Right atrium auricular region (tissue), 2 donors: Measurements from ENCODE around the gene PSMG4. TPM values are rescaled to one million over a fixed set of nuclear protein-coding genes. Genes with fewer than 3 reads are reported as not detected.
"Not testable (repeated sequence)": the region's sequence is repeated elsewhere in the genome, so short reads cannot be mapped to it uniquely, and the experiment has no call there.

ENCODE experiments used
- DNase-seq: peaks from one replicate; pipeline ENCODE4 v3.0.0-alpha.2; 2019; ENCODE audit warnings: low spot score
- H3K27ac ChIP-seq, 2 donors: fragments of 200-600 bp; sonication (generic); 1 replicate in 1 of 2; 2 replicates in 1 of 2; pipeline ENCODE4 v1.5.1; 2016 to 2019
- H3K27me3 ChIP-seq, 2 donors: fragments of 200-600 bp; sonication (generic); one replicate each; pipeline versions ENCODE4 v1.5.1 to v1.6.0; 2017 to 2019
- H3K36me3 ChIP-seq: fragments of 200-600 bp; sonication (generic); one replicate; pipeline ENCODE4 v1.5.1; 2016
- H3K4me1 ChIP-seq, 2 donors: fragments of 200-600 bp; sonication (generic); one replicate each; pipeline versions ENCODE4 v1.5.1 to v1.6.0; 2017 to 2019
- H3K4me3 ChIP-seq, 2 donors: fragments of 200-600 bp; sonication (generic); 1 replicate in 1 of 2; 2 replicates in 1 of 2; pipeline ENCODE4 v1.5.1; 2017 to 2019; ENCODE audit warnings: mild to moderate bottlenecking in 1 of 2, moderate library complexity in 1 of 2
- H3K9me3 ChIP-seq, 2 donors: fragments of 200-600 bp; sonication (generic); one replicate each; pipeline ENCODE4 v1.5.1; 2019
- CTCF ChIP-seq, 2 donors: fragments of 200-600 bp; sonication (generic); IDR thresholded peaks; one replicate each; pipeline ENCODE4 v1.5.1; 2019; ENCODE audit warnings: antibody characterized with exemption in 2 of 2
- total RNA-seq, 2 donors: library from RNA; depleted of rRNA; stranded (reverse); fragments of >200 nt; gene quantifications; one replicate each; pipeline ENCODE4 v1.1.0, GENCODE V29; 2016

PSMG4 gene
- total RNA-seq, 2 donors from 2014 or later, result 4.4 to 10.4 TPM

DNA sequence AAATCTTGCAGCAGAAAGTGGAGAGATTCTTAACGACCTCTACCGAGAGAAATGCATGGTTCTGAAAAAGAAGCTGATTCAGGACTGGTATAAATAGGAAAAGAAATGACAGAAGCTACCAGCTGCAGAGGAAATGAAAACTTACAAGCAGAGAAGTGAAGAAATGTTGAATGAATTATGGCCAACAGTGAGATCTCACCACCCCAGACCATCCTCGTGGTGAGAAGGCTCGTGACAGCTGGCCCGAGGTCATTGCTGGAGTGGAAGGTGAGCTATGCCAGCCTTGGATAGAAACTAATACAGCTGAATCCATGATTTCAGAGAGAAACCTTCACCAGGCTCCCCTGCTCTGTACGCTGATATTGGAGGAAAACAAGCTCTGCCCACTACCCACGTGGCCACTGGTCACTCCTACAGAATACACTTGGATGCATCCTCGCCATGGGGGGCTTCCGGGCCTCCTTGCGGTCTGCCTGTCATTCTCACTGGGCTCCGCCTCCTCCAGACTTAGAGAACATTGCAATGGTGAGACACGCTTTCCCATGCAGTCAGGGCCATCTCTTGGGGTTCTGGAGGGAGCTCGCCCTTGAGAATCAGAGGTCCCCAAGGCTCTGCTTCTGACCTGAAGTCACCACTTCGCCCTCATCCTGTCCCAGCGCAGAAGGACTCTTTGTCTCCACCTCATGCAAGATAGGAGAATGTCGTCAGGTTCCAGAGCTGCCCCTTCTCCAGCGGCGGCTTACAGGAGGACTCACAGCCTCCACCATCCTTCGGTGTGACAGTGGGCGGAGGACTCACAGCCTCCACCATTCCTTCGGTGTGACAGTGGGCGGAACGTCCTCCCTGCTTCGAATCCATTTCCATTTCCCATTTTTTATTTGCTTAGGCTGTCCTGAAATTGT lies 20.7 kb upstream of the PSMG4 start:
- DNase-seq, result no peak
- H3K9me3 ChIP-seq, result no peaks in the 10 kb centered on the region
- H3K27ac ChIP-seq, result no peak overlapping the region
- no peak overlapping the region for H3K4me3 ChIP-seq
- TF ChIP-seq CTCF (IDR thresholded peaks at IDR 0.05), result no peak
- H3K36me3 ChIP-seq, result no peaks in the 10 kb centered on the region
- H3K4me1 ChIP-seq, result no peaks in the 10 kb centered on the region
- no peaks in the 10 kb centered on the region for H3K27me3 ChIP-seq

- no peak for TF ChIP-seq CTCF (IDR thresholded peaks at IDR 0.05)
- no peaks in the 10 kb centered on the region for H3K36me3 ChIP-seq
- H3K27ac ChIP-seq, result no peak overlapping the region
- DNase-seq, result no peak
- H3K27me3 ChIP-seq, result no peaks in the 10 kb centered on the region
- H3K4me3 ChIP-seq, result no peak overlapping the region
- H3K9me3 ChIP-seq, result no peaks in the 10 kb centered on the region
- no peaks in the 10 kb centered on the region for H3K4me1 ChIP-seq
Observed at GRCh38 chr6:3239110-3239830, 19.5 kb upstream of the PSMG4 start.

- no peaks in the 10 kb centered on the region for H3K27me3 ChIP-seq
- H3K4me1 ChIP-seq, result no peaks in the 10 kb centered on the region
- H3K4me3 ChIP-seq, result no peak overlapping the region
- TF ChIP-seq CTCF (IDR thresholded peaks at IDR 0.05), result no peak
- H3K9me3 ChIP-seq, result no peaks in the 10 kb centered on the region
- no peaks in the 10 kb centered on the region for H3K36me3 ChIP-seq
- no peak for DNase-seq
- no peak overlapping the region for H3K27ac ChIP-seq
Observed at GRCh38 chr6:3240595-3240994, 18.2 kb upstream of the PSMG4 start.

- H3K27ac ChIP-seq, H3K27me3 ChIP-seq, DNase-seq, H3K36me3 ChIP-seq, H3K4me1 ChIP-seq, H3K9me3 ChIP-seq, H3K4me3 ChIP-seq: not testable (repeated sequence)
Observed at GRCh38 chr6:3241745-3242144, 17.0 kb upstream of the PSMG4 start.

DNA sequence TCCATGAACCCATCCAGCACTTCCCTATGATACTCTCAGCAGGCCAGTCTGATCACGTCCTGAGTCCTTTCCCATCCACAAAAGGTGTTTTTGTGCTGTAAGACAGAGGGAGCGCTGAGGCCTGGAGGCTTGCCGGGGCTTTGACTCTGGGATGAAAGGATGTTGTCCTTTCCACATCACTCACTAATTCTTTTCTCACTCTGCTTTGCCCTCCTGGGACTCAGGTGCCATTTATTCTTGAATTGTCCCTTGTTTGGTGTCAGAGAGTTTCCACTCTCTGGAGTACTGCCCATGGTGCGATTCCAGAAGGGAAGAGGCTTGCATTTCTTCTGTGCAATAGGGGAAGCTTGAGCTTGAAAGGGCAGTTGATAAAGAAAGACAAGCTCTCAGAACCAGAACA lies 16.0 kb upstream of the PSMG4 start:
- no peak for TF ChIP-seq CTCF (IDR thresholded peaks at IDR 0.05)
- no peaks in the 10 kb centered on the region for H3K27me3 ChIP-seq
- no peaks in the 10 kb centered on the region for H3K4me1 ChIP-seq
- H3K4me3 ChIP-seq, result no peak overlapping the region
- no peak for DNase-seq
- H3K27ac ChIP-seq, result no peak overlapping the region
- H3K36me3 ChIP-seq, result no peaks in the 10 kb centered on the region
- H3K9me3 ChIP-seq, result no peaks in the 10 kb centered on the region

DNA sequence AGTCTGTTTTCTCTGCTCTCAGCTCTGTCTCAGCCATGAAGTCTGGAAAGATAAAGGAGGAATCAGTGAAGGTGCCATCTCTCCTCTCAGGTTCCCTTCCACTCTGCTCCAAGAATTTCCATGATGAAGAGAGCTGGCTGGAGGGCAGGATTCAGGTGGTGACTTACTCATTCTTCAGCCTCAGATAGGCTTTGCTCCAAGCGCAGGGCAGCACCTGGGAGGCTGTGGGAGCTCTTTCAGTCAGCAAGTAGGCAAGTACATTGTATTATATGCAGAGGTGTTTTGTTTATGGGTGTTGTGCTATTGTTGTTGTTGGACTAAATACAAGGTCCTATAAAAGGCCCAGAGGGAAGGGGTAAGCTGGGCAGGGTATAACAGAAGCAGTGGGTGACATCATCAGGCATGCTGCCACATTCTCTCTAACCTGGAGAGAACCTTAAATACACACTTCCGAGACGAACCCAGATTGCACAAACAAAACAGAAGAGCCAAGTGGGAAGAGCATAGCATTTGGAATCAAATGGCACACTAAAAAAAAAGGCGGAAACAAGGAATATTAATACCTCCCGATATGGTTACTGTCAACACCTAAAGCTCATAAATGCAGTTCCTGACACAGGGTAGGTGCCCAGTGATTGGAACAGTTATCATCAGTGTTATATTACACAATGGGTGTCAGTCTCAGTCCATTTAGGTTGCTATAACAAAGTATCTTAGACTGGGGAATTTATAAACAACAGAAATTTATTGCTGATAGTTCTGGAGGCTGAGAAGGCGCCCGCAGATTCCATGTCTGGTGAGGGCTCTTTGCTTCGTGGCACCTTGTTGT lies 14.5 kb upstream of the PSMG4 start:
- no peak overlapping the region for H3K4me3 ChIP-seq
- TF ChIP-seq CTCF (IDR thresholded peaks at IDR 0.05), result no peak
- no peaks in the 10 kb centered on the region for H3K9me3 ChIP-seq
- H3K27ac ChIP-seq, result no peak overlapping the region
- H3K27me3 ChIP-seq, result no peaks in the 10 kb centered on the region
- DNase-seq, result no peak
- H3K4me1 ChIP-seq, result no peaks in the 10 kb centered on the region
- no peaks in the 10 kb centered on the region for H3K36me3 ChIP-seq

DNA sequence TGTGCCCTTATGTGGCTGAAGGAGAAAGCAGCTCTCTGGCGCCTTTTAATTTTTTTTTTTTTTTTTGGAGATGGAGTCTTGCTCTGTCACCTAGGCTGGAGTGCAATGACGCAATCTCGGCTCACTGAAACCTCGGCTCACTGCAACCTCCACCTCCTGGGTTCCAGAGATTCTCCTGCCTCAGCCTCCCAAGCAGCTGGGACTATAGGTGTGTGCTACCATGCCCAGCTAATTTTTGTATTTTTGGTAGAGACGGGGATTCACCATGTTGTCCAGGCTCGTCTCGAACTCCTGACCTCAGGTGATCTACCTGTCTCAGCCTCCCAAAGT lies 13.9 kb upstream of the PSMG4 start:
- H3K27ac ChIP-seq, H3K4me1 ChIP-seq, H3K27me3 ChIP-seq, H3K9me3 ChIP-seq, H3K4me3 ChIP-seq, DNase-seq, H3K36me3 ChIP-seq: not testable (repeated sequence)
